SK-N-SH (cell line): ENCODE measurements around the gene HSPA4.

Source experiments
- CTCF ChIP-seq: fragments of 200-600 bp; sonication (generic); IDR thresholded peaks from 2 replicates; pipeline ENCODE4 v1.6.1; 2017; ENCODE audit warnings: antibody characterized with exemption, mild to moderate bottlenecking, moderate library complexity
- POLR2AphosphoS5 ChIP-seq: IDR thresholded peaks from 2 replicates; pipeline ENCODE4 v1.6.1; 2012; ENCODE audit warnings: low read depth, low read length
- SIN3A ChIP-seq: IDR thresholded peaks from 2 replicates; pipeline ENCODE4 v1.6.1; 2012; ENCODE audit warnings: low read depth, mild to moderate bottlenecking, low read length, moderate library complexity, borderline replicate concordance
- SMC3 ChIP-seq: IDR thresholded peaks from 2 replicates; pipeline ENCODE4 v1.6.1; 2012; ENCODE audit warnings: low read depth, low read length, improper control_type of control experiment
- USF2 ChIP-seq: fragments of 150-350 bp; IDR thresholded peaks from 2 replicates; pipeline ENCODE4 v1.6.1; 2017; ENCODE audit warnings: antibody characterized with exemption, low read length, low read depth, borderline replicate concordance
- TF ChIP-seq, protein P1 (sequence below): IDR thresholded peaks from 2 replicates; pipeline ENCODE4; 2012

- no peak for TF ChIP-seq CTCF
- no peak for TF ChIP-seq SMC3
- no peak for TF ChIP-seq SIN3A
- TF ChIP-seq, protein P1, sequence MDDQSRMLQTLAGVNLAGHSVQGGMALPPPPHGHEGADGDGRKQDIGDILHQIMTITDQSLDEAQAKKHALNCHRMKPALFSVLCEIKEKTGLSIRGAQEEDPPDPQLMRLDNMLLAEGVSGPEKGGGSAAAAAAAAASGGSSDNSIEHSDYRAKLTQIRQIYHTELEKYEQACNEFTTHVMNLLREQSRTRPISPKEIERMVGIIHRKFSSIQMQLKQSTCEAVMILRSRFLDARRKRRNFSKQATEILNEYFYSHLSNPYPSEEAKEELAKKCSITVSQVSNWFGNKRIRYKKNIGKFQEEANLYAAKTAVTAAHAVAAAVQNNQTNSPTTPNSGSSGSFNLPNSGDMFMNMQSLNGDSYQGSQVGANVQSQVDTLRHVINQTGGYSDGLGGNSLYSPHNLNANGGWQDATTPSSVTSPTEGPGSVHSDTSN = no peak
- TF ChIP-seq POLR2AphosphoS5 = no peak
- no peak for TF ChIP-seq USF2
Observed at GRCh38 chr5:133049726-133050048, 2.1 kb upstream of the HSPA4 start.
